Thoracic aorta (tissue), 2 donors: ENCODE data around the gene ZBTB7C. TPM values are rescaled to one million over a fixed set of nuclear protein-coding genes. Genes with fewer than 3 reads are reported as not detected.

Experiments used
- ATAC-seq: fragments of 150-250 bp; one replicate; pipeline ENCODE4 v1.8.0; 2017; ENCODE audit warnings: low read depth; ENCODE audit not compliant: insufficient number of reproducible peaks, low FRiP score
- DNase-seq: peaks from one replicate; pipeline ENCODE4 v3.0.0-alpha.2; 2020; ENCODE audit warnings: low spot score
- H3K27ac ChIP-seq, 2 donors: fragments of 200-600 bp; sonication (generic); 1 replicate in 1 of 2; 2 replicates in 1 of 2; pipeline ENCODE4 v1.5.1; 2016; ENCODE audit warnings: mild to moderate bottlenecking in 2 of 2, moderate library complexity in 2 of 2
- H3K27me3 ChIP-seq: fragments of 200-600 bp; sonication (generic); replicated peaks from 2 replicates; pipeline ENCODE4 v1.6.0; 2016; ENCODE audit warnings: mild to moderate bottlenecking; ENCODE audit not compliant: insufficient read depth
- H3K36me3 ChIP-seq: fragments of 200-600 bp; sonication (generic); one replicate; pipeline ENCODE4 v1.5.1; 2016
- H3K4me1 ChIP-seq, 2 donors: fragments of 200-600 bp; sonication (generic); 1 replicate in 1 of 2; 2 replicates in 1 of 2; pipeline versions ENCODE4 v1.5.1 to v1.6.0; 2016; ENCODE audit warnings: low read depth in 2 of 2, mild to moderate bottlenecking in 1 of 2; ENCODE audit not compliant: control insufficient read depth in 1 of 2
- H3K4me3 ChIP-seq: fragments of 200-600 bp; sonication (generic); 2 replicates; pipeline ENCODE4 v1.5.1; 2016; ENCODE audit warnings: mild to moderate bottlenecking
- H3K9me3 ChIP-seq: fragments of 200-600 bp; sonication (generic); 2 replicates; pipeline ENCODE4 v1.5.1; 2016
- CTCF ChIP-seq: fragments of 200-600 bp; sonication (generic); IDR thresholded peaks from one replicate; pipeline ENCODE4 v1.5.1; 2019; ENCODE audit warnings: antibody characterized with exemption
- total RNA-seq, 2 donors: library from RNA; depleted of rRNA; stranded (reverse); fragments of >200 nt; gene quantifications; one replicate each; pipeline versions ENCODE4 v1.1.0 to v1.2.3, GENCODE V29; 2016

ZBTB7C gene
- total RNA-seq, 2 donors from 2014 or later, result 9.6 to 10.9 TPM

GRCh38 chr18:48134609-48135008 is 274.6 kb downstream of the ZBTB7C start:
- no peaks in the 10 kb centered on the region for H3K9me3 ChIP-seq
- H3K27ac ChIP-seq, result no peak overlapping the region
- DNase-seq (no peak), ATAC-seq (no peak)
- no peak for TF ChIP-seq CTCF
- peaks cover 5 to 32% of the 10 kb centered on the region in 2 donors for H3K4me1 ChIP-seq
- H3K27me3 ChIP-seq, result no peaks in the 10 kb centered on the region
- H3K36me3 ChIP-seq, result no peaks in the 10 kb centered on the region
- H3K4me3 ChIP-seq, result no peak overlapping the region

GRCh38 chr18:48133671-48134251 is 275.4 kb downstream of the ZBTB7C start:
- ATAC-seq, result no peak
- no peak for DNase-seq
- peaks cover 5 to 28% of the 10 kb centered on the region in 2 donors for H3K4me1 ChIP-seq
- TF ChIP-seq CTCF, result no peak
- no peaks in the 10 kb centered on the region for H3K36me3 ChIP-seq
- no peak overlapping the region for H3K27ac ChIP-seq
- H3K4me3 ChIP-seq, result no peak overlapping the region
- no peaks in the 10 kb centered on the region for H3K27me3 ChIP-seq
- H3K9me3 ChIP-seq, result no peaks in the 10 kb centered on the region

GRCh38 chr18:48132797-48133655 is 276.2 kb downstream of the ZBTB7C start:
- H3K9me3 ChIP-seq, result no peaks in the 10 kb centered on the region
- no peaks in the 10 kb centered on the region for H3K27me3 ChIP-seq
- no peak overlapping the region for H3K4me3 ChIP-seq
- DNase-seq (no peak), ATAC-seq (no peak)
- TF ChIP-seq CTCF, result no peak
- H3K4me1 ChIP-seq, result peaks cover 5 to 28% of the 10 kb centered on the region in 2 donors
- no peak overlapping the region for H3K27ac ChIP-seq
- H3K36me3 ChIP-seq, result no peaks in the 10 kb centered on the region

GRCh38 chr18:48131042-48131441 is 278.1 kb downstream of the ZBTB7C start:
- Histone ChIP-seq H3K27ac (no peak overlapping the region), H3K4me1 (peaks cover 5 to 18% of the 10 kb centered on the region in 2 donors), H3K9me3 (no peaks in the 10 kb centered on the region), H3K27me3 (no peaks in the 10 kb centered on the region), H3K4me3 (no peak overlapping the region), H3K36me3 (no peaks in the 10 kb centered on the region)
- no peak for ATAC-seq
- no peak for TF ChIP-seq CTCF
- DNase-seq, result no peak

GRCh38 chr18:48129621-48130082 is 279.5 kb downstream of the ZBTB7C start:
- ATAC-seq (no peak), DNase-seq (no peak)
- TF ChIP-seq CTCF, result no peak
- no peak overlapping the region for H3K27ac ChIP-seq
- no peak overlapping the region for H3K4me3 ChIP-seq
- no peaks in the 10 kb centered on the region for H3K27me3 ChIP-seq
- no peaks in the 10 kb centered on the region for H3K9me3 ChIP-seq
- peaks cover 0 to 10% of the 10 kb centered on the region in 2 donors for H3K4me1 ChIP-seq
- H3K36me3 ChIP-seq, result no peaks in the 10 kb centered on the region
